K562 (cell line): Measurements from ENCODE around the gene SMC5. TPM values are rescaled to one million over a fixed set of nuclear protein-coding genes. Genes with fewer than 3 reads are reported as not detected.

Source experiments
- ATAC-seq: fragments of 200-7000 bp; cut with Tn5 transposase; 3 replicates; pipeline ENCODE4 v1.9.1; 2020; ENCODE audit warnings: moderate library complexity
- BruUV-seq: library from RNA; stranded (reverse); fragments of 400-500 nt; replicated peaks from 2 replicates; lab custom pipeline; 2021; lab: Mats Ljungman, UMichigan
- CTCF ChIA-PET: fragments of 300-600 bp; formaldehyde crosslinking; extraction: SDS; loops from one replicate; lab custom pipeline; 2021; ENCODE audit warnings: low intra/inter-chr PET ratio; lab: Yijun Ruan, JAX
- POLR2A ChIA-PET: fragments of 300-600, 350-650 bp; sonication (Branson Sonifier 250); formaldehyde crosslinking; extraction: SDS; loops from one replicate; lab custom pipeline; 2021; ENCODE audit warnings: antibody characterized with exemption, inconsistent platforms; lab: Yijun Ruan, JAX
- DNase-seq, 4 experiments: peaks; one replicate each; pipeline versions ENCODE4 v3.0.0 to v3.0.0-alpha.2; 2011 to 2018; ENCODE audit warnings: low spot score in 3 of 4, mixed read lengths in 3 of 4; ENCODE audit errors: extremely low read depth in 1 of 4
- FAIRE-seq: peaks from 2 replicates; lab custom pipeline; 2011; peaks lifted over from hg19 to GRCh38; lab: Jason Lieb, UNC
- H2AFZ ChIP-seq: 2 replicates; pipeline ENCODE4 v1.6.0; 2011; ENCODE audit warnings: low read depth, low read length, control low read depth, inconsistent platforms
- H3K27ac ChIP-seq: fragments of 200-600 bp; 3 replicates; pipeline ENCODE4 v1.8.0; 2011; ENCODE audit warnings: low read depth, mild to moderate bottlenecking, control low read depth, inconsistent platforms, low read length, moderate library complexity, mixed read lengths; ENCODE audit errors: extremely low read depth
- H3K27me3 ChIP-seq, 2 experiments: fragments of 300-600 bp in 1 of 2; 2 replicates in 1 of 2; 3 replicates in 1 of 2; pipeline versions ENCODE4 v1.6.0 to v1.8.0; 2011; ENCODE audit warnings: inconsistent platforms in 2 of 2, low read length in 2 of 2, mild to moderate bottlenecking in 1 of 2, mixed read lengths in 1 of 2, moderate library complexity in 1 of 2; ENCODE audit not compliant: control insufficient read depth in 2 of 2, insufficient read depth in 2 of 2
- H3K36me3 ChIP-seq: fragments of 300-600 bp; 3 replicates; pipeline ENCODE4 v1.8.0; 2011; ENCODE audit warnings: mild to moderate bottlenecking, low read length, inconsistent platforms; ENCODE audit not compliant: control insufficient read depth, insufficient read depth
- H3K4me1 ChIP-seq, 2 experiments: fragments of 200-600 bp in 1 of 2; replicated peaks in 1 of 2; 2 replicates in 1 of 2; 3 replicates in 1 of 2; pipeline versions ENCODE4 v1.5.1 to v1.8.0; 2011; ENCODE audit warnings: inconsistent platforms in 2 of 2, low read length in 2 of 2, mild to moderate bottlenecking in 1 of 2, mixed read lengths in 1 of 2, moderate library complexity in 1 of 2; ENCODE audit not compliant: control insufficient read depth in 2 of 2, insufficient read depth in 2 of 2
- H3K4me2 ChIP-seq: 2 replicates; pipeline ENCODE4 v1.6.1; 2011; ENCODE audit warnings: low read length, control low read depth, inconsistent platforms, mixed read lengths; ENCODE audit not compliant: insufficient read depth
- H3K4me3 ChIP-seq: fragments of 200-600 bp; sonication (generic), shearing (Covaris generic); 2 replicates; pipeline ENCODE4 v1.5.1; 2016; ENCODE audit warnings: control low read depth, inconsistent platforms
- H3K79me2 ChIP-seq: fragments of 200-600 bp; 3 replicates; pipeline ENCODE4 v1.8.0; 2011; ENCODE audit warnings: low read length, inconsistent platforms; ENCODE audit not compliant: control insufficient read depth, insufficient read depth
- H3K9ac ChIP-seq, 2 experiments: 2 replicates each; pipeline versions ENCODE4 v1.6.0 to v1.6.1; 2011; ENCODE audit warnings: low read depth in 2 of 2, low read length in 2 of 2, control low read depth in 1 of 2, inconsistent platforms in 1 of 2, mild to moderate bottlenecking in 1 of 2, mixed read lengths in 1 of 2; ENCODE audit not compliant: insufficient read depth in 1 of 2
- H3K9me1 ChIP-seq: one replicate; pipeline ENCODE4 v1.6.0; 2011; ENCODE audit warnings: inconsistent platforms, mild to moderate bottlenecking, low read length, moderate library complexity; ENCODE audit not compliant: control insufficient read depth, insufficient read depth
- H3K9me3 ChIP-seq: replicated peaks from 2 replicates; pipeline ENCODE4 v1.5.1; 2011; ENCODE audit warnings: low read depth, low read length, inconsistent platforms; ENCODE audit not compliant: control insufficient read depth, insufficient read depth
- H4K20me1 ChIP-seq: replicated peaks from 2 replicates; pipeline ENCODE4 v1.6.1; 2011; ENCODE audit warnings: low read length, inconsistent platforms, mixed read lengths; ENCODE audit not compliant: control insufficient read depth, insufficient read depth
- E4F1 ChIP-seq: fragments of 250-450 bp; sonication (Bioruptor Pico); IDR thresholded peaks from 2 replicates; pipeline ENCODE4 v1.5.0; 2021; ENCODE audit warnings: mild to moderate bottlenecking, borderline replicate concordance
- FOXM1 ChIP-seq, 2 experiments: fragments of 450-650 bp in 1 of 2; sonication (generic) in 1 of 2; formaldehyde crosslinking in 1 of 2; IDR thresholded peaks; 2 replicates each; pipeline versions ENCODE4 v1.6.1 to v1.9.0; 2017 to 2022; ENCODE audit warnings: low read depth in 2 of 2, mild to moderate bottlenecking in 2 of 2, missing genetic modification reagents in 1 of 2, moderate library complexity in 1 of 2
- FUS ChIP-seq: fragments of 200-400 bp; formaldehyde crosslinking; optimal IDR thresholded peaks from 2 replicates; pipeline ENCODE3; 2017; ENCODE audit warnings: low read depth, low read length
- HNRNPLL ChIP-seq: fragments of 200-400 bp; formaldehyde crosslinking; IDR thresholded peaks from 2 replicates; pipeline ENCODE4 v1.6.1; 2017; ENCODE audit warnings: low read length, low read depth, mild to moderate bottlenecking; ENCODE audit not compliant: poor library complexity, severe bottlenecking
- IFI16 ChIP-seq: fragments of 250-450 bp; sonication (Bioruptor Pico); IDR thresholded peaks from 2 replicates; pipeline ENCODE4 v2.1.2; 2022; ENCODE audit warnings: mild to moderate bottlenecking, inconsistent platforms
- KAT7 ChIP-seq: sonication (generic); formaldehyde crosslinking; IDR thresholded peaks from 2 replicates; pipeline ENCODE4 v1.8.0; 2022; ENCODE audit warnings: missing genetic modification reagents, mild to moderate bottlenecking, borderline replicate concordance
- MCM5 ChIP-seq: fragments of 450-650 bp; IDR thresholded peaks from 2 replicates; pipeline ENCODE4 v1.6.1; 2016; ENCODE audit warnings: low read depth
- MXI1 ChIP-seq: IDR thresholded peaks from 2 replicates; pipeline ENCODE4 v1.6.1; 2011; ENCODE audit warnings: low read depth, mild to moderate bottlenecking, improper control_type of control experiment, low read length
- NCOA2 ChIP-seq, 2 experiments: fragments of 450-650 bp; IDR thresholded peaks; 2 replicates each; pipeline ENCODE4 v1.6.1; 2018; ENCODE audit warnings: mild to moderate bottlenecking in 2 of 2, moderate library complexity in 1 of 2; ENCODE audit not compliant: partially characterized antibody in 2 of 2
- NCOR1 ChIP-seq: fragments of 450-650 bp; IDR thresholded peaks from 2 replicates; pipeline ENCODE4 v1.6.1; 2016; ENCODE audit warnings: mild to moderate bottlenecking, moderate library complexity
- POLR2B ChIP-seq: fragments of 450-650 bp; IDR thresholded peaks from 2 replicates; pipeline ENCODE4 v1.6.1; 2018; ENCODE audit warnings: low read depth; ENCODE audit not compliant: partially characterized antibody
- PRPF4 ChIP-seq: fragments of 200-400 bp; formaldehyde crosslinking; IDR thresholded peaks from one replicate; pipeline ENCODE4 v1.6.1; 2017; ENCODE audit warnings: low read length, low read depth, mild to moderate bottlenecking; ENCODE audit not compliant: insufficient read depth, poor library complexity, severe bottlenecking
- SRSF7 ChIP-seq: fragments of 200-400 bp; formaldehyde crosslinking; optimal IDR thresholded peaks from 2 replicates; pipeline ENCODE3; 2017; ENCODE audit warnings: mild to moderate bottlenecking, low read depth, low read length
- TCF7L2 ChIP-seq: fragments of 150-350 bp; IDR thresholded peaks from 2 replicates; pipeline ENCODE4 v1.6.1; 2016; ENCODE audit warnings: low read depth, mild to moderate bottlenecking, low read length, moderate library complexity
- TCFL5 ChIP-seq: fragments of 250-450 bp; sonication (Bioruptor Pico); conservative IDR thresholded peaks from 2 replicates; pipeline ENCODE4 v1.6.1; 2021; ENCODE audit warnings: mild to moderate bottlenecking, moderate library complexity, matching md5 sums
- TEAD1 ChIP-seq, 2 experiments: fragments of 450-650 bp in 1 of 2; sonication (generic) in 1 of 2; formaldehyde crosslinking; IDR thresholded peaks; 2 replicates each; pipeline versions ENCODE4 v1.4.0 to v1.8.0; 2020 to 2022; ENCODE audit warnings: mild to moderate bottlenecking in 2 of 2, missing genetic modification reagents in 1 of 2
- ZKSCAN8 ChIP-seq: fragments of 200-800 bp; sonication (Bioruptor generic); IDR thresholded peaks from 2 replicates; pipeline ENCODE4 v1.6.1; 2016; ENCODE audit warnings: missing genetic modification characterization, missing compliant biosample characterization
- ZNF644 ChIP-seq: fragments of 200-800 bp; sonication (Bioruptor generic); IDR thresholded peaks from 2 replicates; pipeline ENCODE4 v1.6.1; 2016; ENCODE audit warnings: low read depth, missing genetic modification characterization, missing compliant biosample characterization
- ZNF707 ChIP-seq: fragments of 250-450 bp; sonication (Bioruptor Pico); conservative IDR thresholded peaks from 2 replicates; pipeline ENCODE4 v1.8.0; 2022; ENCODE audit warnings: inconsistent platforms, mild to moderate bottlenecking, moderate library complexity
- WGBS: fragments of 100-300 bp; shearing (Covaris generic); methylation state at CpG from one replicate; pipeline ENCODE4 v1.1.6; 2016; ENCODE audit warnings: low coverage, mixed read lengths; ENCODE audit not compliant: insufficient coverage; ENCODE audit errors: missing lambda C conversion rate; 5-methylcytosine and 5-hydroxymethylcytosine counted together
- in situ Hi-C: fragments of 300-500 bp; cut with MboI; formaldehyde crosslinking; loops from 4 replicates; pipeline ENCODE4 v1.15.0; 2018; ENCODE audit warnings: inconsistent platforms, mixed read lengths
- intact Hi-C: fragments of 100-400 bp; cut with micrococcal nuclease; formaldehyde crosslinking; loops from 2 replicates; pipeline ENCODE4 v1.14.2; 2022
- polyA plus RNA-seq, 8 experiments: library from polyadenylated mRNA; depleted of rRNA in 4 of 8; stranded (reverse) in 5 of 8; unstranded in 3 of 8; fragments of >200 nt; fragmentation: Nextera tagmentation in 2 of 8; fragmentation: Illumina TruSeq in 1 of 8; extraction: Ambion mirVana in 2 of 8; extraction: Trizol in 1 of 8; gene quantifications; 2 replicates each; pipeline versions ENCODE4 v1.2.1 to v1.2.3, GENCODE V29; 2011 to 2014; ENCODE audit warnings: inconsistent platforms in 1 of 8, missing spikeins in 1 of 8
- total RNA-seq, 7 experiments: library from RNA; depleted of rRNA in 6 of 7; stranded (reverse); fragments of >200 nt in 6 of 7; fragmentation: Illumina TruSeq in 2 of 7; extraction: Trizol in 2 of 7; gene quantifications; 2 replicates each; pipeline versions ENCODE4 v1.2.1 to v1.2.3, GENCODE V29; 2011 to 2021; ENCODE audit warnings: low replicate concordance in 1 of 7
- TF ChIP-seq, protein P1 (sequence below): IDR thresholded peaks from 2 replicates; pipeline ENCODE4 v1.6.1; 2014; ENCODE audit warnings: antibody characterized with exemption

The SMC5 gene
- total and polyA plus RNA-seq, 9 of the 15 experiments (the other 6 are each of a cell fraction or from before 2014, with no cell fraction given): 3.5 to 43.2 (median 21.4) TPM

GRCh38 chr9:70283848-70284247 is 25.1 kb downstream of the SMC5 start:
- POLR2A ChIA-PET: no interaction called here

More at GRCh38 chr9:70283848-70284247, 25.1 kb downstream of the SMC5 start:
- no peak for ATAC-seq
- Histone ChIP-seq H3K9me3 (no peaks in the 10 kb centered on the region), H4K20me1 (no peaks in the 10 kb centered on the region), H3K27ac (no peak overlapping the region), H3K4me3 (no peak overlapping the region), H3K9me1 (no peaks in the 10 kb centered on the region), H3K4me1 (no peaks in the 10 kb centered on the region), H3K4me2 (no peak overlapping the region), H3K9ac (no peak overlapping the region), H3K27me3 (no peaks in the 10 kb centered on the region), H3K79me2 (no peaks in the 10 kb centered on the region), H3K36me3 (peaks cover 79% of the 10 kb centered on the region), H2AFZ (no peak overlapping the region)
- WGBS: 100% methylated on average over 1 of the region's 1 CpG
- no peak for FAIRE-seq
- in situ Hi-C loops: no loop called here
- no peak for DNase-seq
- TF ChIP-seq KAT7 (CRISPR knock-in tag) (no peak), ZKSCAN8 (CRISPR knock-in tag) (no peak), TCF7L2 (no peak), NCOA2 (IDR thresholded peaks at IDR 0.05; ENCODE audit: partially characterized antibody in 2 of 2) (no peak), ZNF707 (no peak), NCOR1 (no peak), FOXM1 (IDR thresholded peaks at IDR 0.05; ENCODE audit: low read depth) (no peak), FOXM1 (CRISPR knock-in tag; IDR thresholded peaks at IDR 0.05; ENCODE audit: low read depth) (no peak), SRSF7 (no peak), MXI1 (no peak), TEAD1 (CRISPR knock-in tag; IDR thresholded peaks at IDR 0.05) (no peak), POLR2B (no peak), IFI16 (CRISPR knock-in tag) (no peak), MCM5 (no peak), HNRNPLL (no peak), PRPF4 (no peak), ZNF644 (tag) (no peak), E4F1 (CRISPR knock-in tag) (no peak), TCFL5 (CRISPR knock-in tag) (no peak), FUS (no peak)
- TF ChIP-seq, protein P1, sequence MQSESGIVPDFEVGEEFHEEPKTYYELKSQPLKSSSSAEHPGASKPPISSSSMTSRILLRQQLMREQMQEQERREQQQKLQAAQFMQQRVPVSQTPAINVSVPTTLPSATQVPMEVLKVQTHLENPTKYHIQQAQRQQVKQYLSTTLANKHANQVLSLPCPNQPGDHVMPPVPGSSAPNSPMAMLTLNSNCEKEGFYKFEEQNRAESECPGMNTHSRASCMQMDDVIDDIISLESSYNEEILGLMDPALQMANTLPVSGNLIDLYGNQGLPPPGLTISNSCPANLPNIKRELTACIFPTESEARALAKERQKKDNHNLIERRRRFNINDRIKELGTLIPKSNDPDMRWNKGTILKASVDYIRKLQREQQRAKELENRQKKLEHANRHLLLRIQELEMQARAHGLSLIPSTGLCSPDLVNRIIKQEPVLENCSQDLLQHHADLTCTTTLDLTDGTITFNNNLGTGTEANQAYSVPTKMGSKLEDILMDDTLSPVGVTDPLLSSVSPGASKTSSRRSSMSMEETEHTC: no peak
- CTCF ChIA-PET: no interaction called here
- BruUV-seq: no TSS peak
- intact Hi-C loops: no loop called here
